GM19452 (cell line): ENCODE measurements around the gene RDH14.

Source experiments
- ATAC-seq: cut with Tn5 transposase; IDR thresholded peaks from one replicate; pipeline ENCODE4 v1.9.1; 2021; ENCODE audit not compliant: unreplicated experiment

The RDH14 gene, protein sequence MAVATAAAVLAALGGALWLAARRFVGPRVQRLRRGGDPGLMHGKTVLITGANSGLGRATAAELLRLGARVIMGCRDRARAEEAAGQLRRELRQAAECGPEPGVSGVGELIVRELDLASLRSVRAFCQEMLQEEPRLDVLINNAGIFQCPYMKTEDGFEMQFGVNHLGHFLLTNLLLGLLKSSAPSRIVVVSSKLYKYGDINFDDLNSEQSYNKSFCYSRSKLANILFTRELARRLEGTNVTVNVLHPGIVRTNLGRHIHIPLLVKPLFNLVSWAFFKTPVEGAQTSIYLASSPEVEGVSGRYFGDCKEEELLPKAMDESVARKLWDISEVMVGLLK

DNA sequence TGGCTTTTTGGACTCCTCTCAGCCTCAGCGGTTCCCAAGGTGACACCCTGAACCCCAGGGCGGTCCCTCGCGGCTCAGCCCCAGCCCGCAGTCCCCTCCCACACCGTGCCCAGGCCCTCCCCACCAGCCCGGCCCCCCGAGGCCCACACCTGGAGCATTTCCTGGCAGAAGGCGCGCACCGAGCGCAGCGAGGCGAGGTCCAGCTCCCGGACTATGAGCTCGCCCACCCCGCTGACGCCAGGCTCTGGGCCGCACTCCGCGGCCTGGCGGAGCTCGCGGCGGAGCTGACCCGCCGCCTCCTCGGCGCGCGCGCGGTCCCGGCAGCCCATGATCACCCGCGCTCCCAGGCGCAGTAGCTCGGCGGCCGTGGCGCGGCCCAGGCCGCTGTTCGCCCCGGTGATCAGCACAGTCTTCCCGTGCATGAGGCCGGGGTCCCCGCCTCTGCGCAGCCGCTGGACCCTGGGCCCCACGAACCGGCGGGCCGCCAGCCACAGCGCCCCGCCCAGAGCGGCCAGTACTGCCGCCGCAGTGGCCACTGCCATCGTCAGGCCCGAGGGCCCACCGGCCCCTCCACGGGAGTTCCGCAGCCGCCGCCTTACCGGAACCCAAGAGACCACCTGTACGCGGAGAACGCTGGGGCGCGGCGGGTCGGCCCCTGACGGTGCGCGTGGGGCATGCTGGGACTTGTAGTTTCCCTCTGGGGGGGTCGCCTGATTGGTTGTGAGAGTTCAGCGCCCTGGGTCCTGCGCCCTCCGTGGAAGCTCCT lies at the start of gene RDH14:
TSS of gene RDH14 (minus strand) at position 623 of the 766 bp plus-strand sequence. CDS start at position 542, 81 bp downstream.
- ATAC-seq, result peak; percentile 95

- no peak for ATAC-seq
Measured at GRCh38 chr2:18610090-18610489, 49.6 kb upstream of the RDH14 start.

- ATAC-seq, result peak; percentile 66
Measured at GRCh38 chr2:18605115-18605514, 44.7 kb upstream of the RDH14 start.

- ATAC-seq, result no peak
Measured at GRCh38 chr2:18604531-18604885, 44.1 kb upstream of the RDH14 start.

DNA sequence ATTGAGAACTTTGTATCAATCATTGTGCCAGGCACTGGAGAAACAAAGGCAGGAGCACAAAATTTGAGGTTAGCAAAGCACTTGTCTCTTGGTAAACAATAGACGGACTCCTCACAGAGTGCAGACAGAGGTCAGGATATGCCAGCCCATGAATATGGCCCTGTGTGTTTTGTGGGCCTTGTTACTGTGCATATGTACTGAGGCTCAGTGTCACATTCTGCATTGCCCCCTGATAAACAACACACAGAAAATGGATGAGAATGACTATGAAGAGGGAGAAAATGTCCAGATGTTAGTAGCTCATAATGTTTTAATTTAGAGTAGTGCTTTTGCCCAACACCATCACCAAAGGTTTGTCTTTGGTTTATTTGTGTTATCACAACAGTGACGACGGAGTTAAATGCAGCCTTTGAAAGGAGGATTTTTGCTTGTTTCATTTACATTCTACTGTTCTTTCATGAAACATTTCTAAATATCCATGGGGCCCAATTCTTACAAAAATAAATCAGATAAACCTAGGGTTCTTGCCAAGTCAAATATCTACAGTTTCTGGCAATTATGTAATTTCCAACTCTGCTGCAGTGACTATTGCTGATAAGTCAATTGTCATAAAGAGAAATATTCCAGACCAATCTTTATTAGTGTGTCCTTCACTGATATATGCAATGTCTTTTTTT lies 43.5 kb upstream of the RDH14 start:
- no peak for ATAC-seq

DNA sequence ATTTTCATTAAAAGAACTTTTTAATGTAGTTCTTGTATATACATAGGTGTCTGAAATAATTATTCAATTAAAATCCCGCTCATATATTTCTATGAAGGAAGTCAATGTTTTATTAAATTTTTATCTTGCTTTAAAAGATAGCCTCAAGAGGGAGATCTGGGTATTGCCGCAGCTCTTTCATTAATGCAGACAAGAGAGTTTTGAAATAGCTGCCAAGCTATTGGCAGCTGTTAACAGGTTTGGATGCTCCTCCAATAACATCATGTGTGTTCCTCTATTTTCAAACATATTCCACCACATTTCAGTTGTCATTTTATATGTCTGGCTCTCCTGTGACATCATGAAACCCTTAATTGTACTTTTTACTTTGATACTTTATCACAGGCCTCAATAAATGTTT lies 41.8 kb upstream of the RDH14 start:
- no peak for ATAC-seq

GRCh38 chr2:18600255-18600613 lies 39.8 kb upstream of the RDH14 start:
- ATAC-seq, result no peak

GRCh38 chr2:18599509-18600254 lies 39.2 kb upstream of the RDH14 start:
- ATAC-seq, result no peak

DNA sequence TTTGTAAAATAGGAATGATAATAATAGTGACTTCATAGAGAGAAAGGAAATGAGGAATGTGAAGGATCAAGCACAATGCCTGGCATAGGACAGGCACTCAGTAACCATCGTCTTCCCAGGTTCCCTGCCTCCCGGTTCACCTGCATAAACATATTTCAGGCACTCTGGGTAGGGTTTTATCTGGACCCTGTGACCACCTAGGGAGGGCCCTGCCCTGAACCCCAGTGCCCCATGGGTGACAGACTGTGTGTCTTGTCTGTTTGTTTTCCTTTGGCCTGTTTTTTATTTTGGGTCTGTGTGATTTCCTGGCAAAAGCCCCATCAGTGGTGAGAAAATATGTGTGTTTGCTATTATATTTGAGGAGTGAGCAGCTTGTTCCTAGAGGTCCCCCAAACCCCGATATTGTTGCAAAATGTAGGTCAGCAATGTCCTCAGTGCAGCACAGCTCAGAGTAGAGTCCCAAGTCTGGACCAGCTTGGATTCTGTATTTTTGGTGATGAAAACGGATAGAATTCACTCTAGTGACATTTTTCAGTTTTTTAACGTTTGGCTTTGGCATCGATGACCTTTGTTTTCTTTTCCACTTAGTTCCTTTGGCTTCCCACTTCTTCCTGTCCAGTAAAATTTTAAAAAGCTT lies 38.5 kb upstream of the RDH14 start:
- no peak for ATAC-seq

- no peak for ATAC-seq
Measured at GRCh38 chr2:18597618-18598017, 37.2 kb upstream of the RDH14 start.

GRCh38 chr2:18596993-18597392 lies 36.5 kb upstream of the RDH14 start:
- ATAC-seq, result no peak

GRCh38 chr2:18593496-18593895 lies 33.0 kb upstream of the RDH14 start:
- no peak for ATAC-seq

GRCh38 chr2:18592372-18592771 lies 31.9 kb upstream of the RDH14 start:
- no peak for ATAC-seq

GRCh38 chr2:18589354-18589753 lies 28.9 kb upstream of the RDH14 start, which contains the start of gene NT5C1B:
Gene NT5C1B (minus strand): TSS chr2:18589569. CDS start chr2:18589468, 101 bp downstream.
- ATAC-seq, result no peak

DNA sequence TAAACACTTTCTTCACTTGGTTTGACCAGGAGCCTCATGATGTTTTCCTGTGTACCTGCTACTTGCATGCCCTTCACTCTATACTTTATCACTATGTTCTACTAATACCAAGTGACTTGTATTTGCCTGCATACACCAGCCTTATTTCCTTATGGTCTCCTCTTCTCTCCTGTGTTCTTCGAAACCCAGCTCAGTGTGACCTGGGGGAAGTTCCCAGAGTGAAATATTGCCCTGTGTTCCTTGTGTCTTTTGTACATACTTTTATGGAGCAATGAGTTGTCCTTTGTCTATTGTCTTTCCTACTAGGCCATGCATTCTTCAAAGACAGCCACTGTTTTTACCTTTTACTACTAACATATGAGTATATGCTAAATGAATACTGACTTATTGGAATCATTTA lies 28.3 kb upstream of the RDH14 start:
- ATAC-seq, result no peak

DNA sequence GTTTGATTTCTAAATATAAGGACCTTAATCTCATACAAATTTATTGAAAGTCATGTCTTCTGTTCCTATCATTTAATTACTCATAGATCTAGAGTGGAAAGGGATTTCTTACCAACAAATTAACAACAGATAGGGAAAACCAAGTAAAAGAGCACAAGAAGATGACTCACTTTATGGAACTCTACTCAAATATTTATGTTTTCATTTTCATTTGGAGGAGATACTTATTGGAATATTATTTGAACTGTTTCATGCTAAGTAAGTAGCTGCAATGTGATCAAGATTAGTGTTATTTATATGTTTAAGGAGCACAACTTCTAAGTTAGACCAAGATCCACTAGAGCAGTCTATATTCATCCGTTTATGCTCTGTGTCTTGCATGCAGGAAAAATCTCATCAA lies 27.6 kb upstream of the RDH14 start:
- no peak for ATAC-seq

GRCh38 chr2:18585526-18585925 lies 25.1 kb upstream of the RDH14 start:
- no peak for ATAC-seq

GRCh38 chr2:18584608-18584954 lies 24.1 kb upstream of the RDH14 start:
- ATAC-seq, result no peak

DNA sequence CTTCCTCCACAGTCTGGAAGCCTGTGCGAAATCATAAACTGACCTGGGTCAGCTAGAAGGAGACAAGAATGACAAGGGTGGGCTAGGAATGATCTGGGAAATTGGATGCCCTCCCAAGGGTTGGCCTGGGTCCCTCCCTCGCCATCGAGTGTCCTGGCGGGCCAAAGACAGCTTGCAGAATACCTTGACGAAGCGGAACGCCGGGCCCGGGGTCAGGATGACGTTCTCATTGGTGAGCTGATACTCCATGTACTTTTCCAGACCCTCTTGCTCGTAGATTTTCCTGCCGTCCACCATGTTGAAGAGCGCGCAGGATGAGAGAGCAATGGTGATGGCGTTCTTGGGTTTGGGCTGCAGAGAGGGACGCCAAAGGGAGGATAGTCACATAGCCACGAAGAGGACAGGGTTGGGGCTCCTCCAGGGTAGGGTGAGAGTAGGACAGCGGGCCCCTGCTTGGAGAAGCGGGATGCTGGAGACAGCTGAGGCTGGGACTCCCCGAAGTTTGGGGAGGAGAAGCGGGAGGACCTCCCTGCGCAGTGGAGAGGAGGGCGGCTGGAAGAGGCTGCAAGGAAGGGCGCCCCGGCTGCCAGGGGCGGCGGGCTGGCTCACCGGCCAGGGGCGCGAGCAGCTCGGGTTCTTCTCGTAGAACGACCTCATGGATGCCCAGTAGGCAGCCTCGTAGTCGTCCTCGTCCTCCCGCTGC lies 23.6 kb upstream of the RDH14 start:
- ATAC-seq, result no peak

DNA sequence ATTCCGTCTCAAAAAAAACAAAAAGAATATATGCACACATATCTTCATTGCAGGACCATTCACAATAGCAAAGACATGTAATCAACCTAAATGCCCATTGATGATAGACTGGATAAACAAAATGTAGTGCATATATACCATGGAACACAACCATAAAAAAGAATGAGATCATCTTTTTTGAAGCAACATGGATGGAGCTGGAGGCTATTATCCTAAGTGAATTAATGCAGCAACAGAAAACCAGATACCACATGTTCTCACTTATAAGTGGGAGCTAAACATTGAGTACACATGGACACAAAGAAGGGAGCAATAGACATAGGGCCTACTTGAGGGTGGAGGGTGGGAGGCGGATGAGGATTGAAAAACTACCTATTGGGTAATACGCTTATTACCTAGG lies 20.2 kb upstream of the RDH14 start:
- ATAC-seq, result no peak
